ENCODE data around the gene TMEM18. TPM values are rescaled to one million over a fixed set of nuclear protein-coding genes. Genes with fewer than 3 reads are reported as not detected.

Gene TMEM18
- total and polyA plus RNA-seq, 2 of the 13 experiments (the other 11 are each of a cell fraction or from before 2014, with no cell fraction given): 45.9 to 49.4 TPM

- TF ChIP-seq, protein P1, sequence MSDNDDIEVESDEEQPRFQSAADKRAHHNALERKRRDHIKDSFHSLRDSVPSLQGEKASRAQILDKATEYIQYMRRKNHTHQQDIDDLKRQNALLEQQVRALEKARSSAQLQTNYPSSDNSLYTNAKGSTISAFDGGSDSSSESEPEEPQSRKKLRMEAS (IDR thresholded peaks at IDR 0.05): peak; percentile 71
- TF ChIP-seq ARNTL (CRISPR knock-in tag; IDR thresholded peaks at IDR 0.05) (peak; percentile 74; the same call in 1 of the 2 replicates), ZNF83 (CRISPR knock-in tag; IDR thresholded peaks at IDR 0.05; ENCODE audit: borderline replicate concordance) (0 out of 2 replicates have a peak, but pooled peaks have one; percentile 81), HOXA9 (CRISPR knock-in tag; IDR thresholded peaks at IDR 0.05; ENCODE audit: borderline replicate concordance) (no peak), RAD21 (CRISPR knock-in tag; IDR thresholded peaks at IDR 0.05) (peak; percentile 57), ZNF124 (CRISPR knock-in tag; IDR thresholded peaks at IDR 0.05) (no peak), TSC22D2 (CRISPR knock-in tag; IDR thresholded peaks at IDR 0.05; ENCODE audit: borderline replicate concordance) (peak; percentile 77; the same call in 1 of the 2 replicates), ZNF367 (CRISPR knock-in tag; IDR thresholded peaks at IDR 0.05; ENCODE audit: borderline replicate concordance) (0 out of 2 replicates have a peak, but pooled peaks have one; percentile 50), ZSCAN25 (CRISPR knock-in tag; IDR thresholded peaks at IDR 0.05) (peak; percentile 33; the same call in 1 of the 2 replicates), GLI4 (CRISPR knock-in tag; IDR thresholded peaks at IDR 0.05; ENCODE audit: borderline replicate concordance) (peak; percentile 98), POLR2A (IDR thresholded peaks at IDR 0.05; ENCODE audit: insufficient read depth in 1 of 2, low read depth in 2 of 2, low read length in 2 of 2) (peak; percentile 92 to 97), REXO4 (CRISPR knock-in tag; IDR thresholded peaks at IDR 0.05; ENCODE audit: borderline replicate concordance) (0 out of 2 replicates have a peak, but pooled peaks have one; percentile 12), ZNF256 (CRISPR knock-in tag; conservative IDR thresholded peaks at IDR 0.05) (peak; percentile 83; the same call in 1 of the 2 replicates), ZBTB21 (CRISPR knock-in tag; IDR thresholded peaks at IDR 0.05) (no peak), ZFX (CRISPR knock-in tag; IDR thresholded peaks at IDR 0.05; ENCODE audit: low read depth) (peak; percentile 100), HBP1 (CRISPR knock-in tag; IDR thresholded peaks at IDR 0.05; ENCODE audit: low read depth) (peak; percentile 18; the same call in 1 of the 2 replicates), MXD3 (CRISPR knock-in tag; IDR thresholded peaks at IDR 0.05) (peak; percentile 85; the same call in 1 of the 2 replicates)
- TF ChIP-seq, protein P2, sequence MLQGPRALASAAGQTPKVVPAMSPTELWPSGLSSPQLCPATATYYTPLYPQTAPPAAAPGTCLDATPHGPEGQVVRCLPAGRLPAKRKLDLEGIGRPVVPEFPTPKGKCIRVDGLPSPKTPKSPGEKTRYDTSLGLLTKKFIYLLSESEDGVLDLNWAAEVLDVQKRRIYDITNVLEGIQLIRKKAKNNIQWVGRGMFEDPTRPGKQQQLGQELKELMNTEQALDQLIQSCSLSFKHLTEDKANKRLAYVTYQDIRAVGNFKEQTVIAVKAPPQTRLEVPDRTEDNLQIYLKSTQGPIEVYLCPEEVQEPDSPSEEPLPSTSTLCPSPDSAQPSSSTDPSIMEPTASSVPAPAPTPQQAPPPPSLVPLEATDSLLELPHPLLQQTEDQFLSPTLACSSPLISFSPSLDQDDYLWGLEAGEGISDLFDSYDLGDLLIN (CRISPR knock-in tag; IDR thresholded peaks at IDR 0.05; ENCODE audit: borderline replicate concordance): peak; percentile 99; the same call in 1 of the 2 replicates
- TF ChIP-seq, protein P3, sequence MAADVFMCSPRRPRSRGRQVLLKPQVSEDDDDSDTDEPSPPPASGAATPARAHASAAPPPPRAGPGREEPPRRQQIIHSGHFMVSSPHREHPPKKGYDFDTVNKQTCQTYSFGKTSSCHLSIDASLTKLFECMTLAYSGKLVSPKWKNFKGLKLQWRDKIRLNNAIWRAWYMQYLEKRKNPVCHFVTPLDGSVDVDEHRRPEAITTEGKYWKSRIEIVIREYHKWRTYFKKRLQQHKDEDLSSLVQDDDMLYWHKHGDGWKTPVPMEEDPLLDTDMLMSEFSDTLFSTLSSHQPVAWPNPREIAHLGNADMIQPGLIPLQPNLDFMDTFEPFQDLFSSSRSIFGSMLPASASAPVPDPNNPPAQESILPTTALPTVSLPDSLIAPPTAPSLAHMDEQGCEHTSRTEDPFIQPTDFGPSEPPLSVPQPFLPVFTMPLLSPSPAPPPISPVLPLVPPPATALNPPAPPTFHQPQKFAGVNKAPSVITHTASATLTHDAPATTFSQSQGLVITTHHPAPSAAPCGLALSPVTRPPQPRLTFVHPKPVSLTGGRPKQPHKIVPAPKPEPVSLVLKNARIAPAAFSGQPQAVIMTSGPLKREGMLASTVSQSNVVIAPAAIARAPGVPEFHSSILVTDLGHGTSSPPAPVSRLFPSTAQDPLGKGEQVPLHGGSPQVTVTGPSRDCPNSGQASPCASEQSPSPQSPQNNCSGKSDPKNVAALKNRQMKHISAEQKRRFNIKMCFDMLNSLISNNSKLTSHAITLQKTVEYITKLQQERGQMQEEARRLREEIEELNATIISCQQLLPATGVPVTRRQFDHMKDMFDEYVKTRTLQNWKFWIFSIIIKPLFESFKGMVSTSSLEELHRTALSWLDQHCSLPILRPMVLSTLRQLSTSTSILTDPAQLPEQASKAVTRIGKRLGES (CRISPR knock-in tag; IDR thresholded peaks at IDR 0.05; ENCODE audit: borderline replicate concordance): no peak; the same call in 1 of the 2 replicates
- TF ChIP-seq, protein P4, sequence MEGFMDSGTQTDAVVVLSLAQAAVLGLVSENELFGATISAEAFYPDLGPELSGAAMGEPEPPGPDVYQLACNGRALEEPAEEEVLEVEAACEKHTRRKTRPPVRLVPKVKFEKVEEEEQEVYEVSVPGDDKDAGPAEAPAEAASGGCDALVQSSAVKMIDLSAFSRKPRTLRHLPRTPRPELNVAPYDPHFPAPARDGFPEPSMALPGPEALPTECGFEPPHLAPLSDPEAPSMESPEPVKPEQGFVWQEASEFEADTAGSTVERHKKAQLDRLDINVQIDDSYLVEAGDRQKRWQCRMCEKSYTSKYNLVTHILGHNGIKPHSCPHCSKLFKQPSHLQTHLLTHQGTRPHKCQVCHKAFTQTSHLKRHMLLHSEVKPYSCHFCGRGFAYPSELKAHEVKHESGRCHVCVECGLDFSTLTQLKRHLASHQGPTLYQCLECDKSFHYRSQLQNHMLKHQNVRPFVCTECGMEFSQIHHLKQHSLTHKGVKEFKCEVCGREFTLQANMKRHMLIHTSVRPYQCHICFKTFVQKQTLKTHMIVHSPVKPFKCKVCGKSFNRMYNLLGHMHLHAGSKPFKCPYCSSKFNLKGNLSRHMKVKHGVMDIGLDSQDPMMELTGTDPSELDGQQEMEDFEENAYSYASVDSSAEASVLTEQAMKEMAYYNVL (CRISPR knock-in tag; IDR thresholded peaks at IDR 0.05; ENCODE audit: borderline replicate concordance): peak; percentile 87; the same call in 1 of the 2 replicates
Observed at GRCh38 chr2:677056-677958, at the start of gene TMEM18 (continued).

Data from HepG2 (cell line).